ENCODE data around the gene CRMP1.

CRMP1 gene

GRCh38 chr4:5888222-5889001 is 4.5 kb downstream of the CRMP1 start:
- no peak for DNase-seq (ENCODE audit: low spot score)

- no peak for DNase-seq (ENCODE audit: low spot score)
These were observed 5.3 kb downstream of the CRMP1 start for GRCh38 chr4:5887361-5888221.

- DNase-seq (ENCODE audit: low spot score), result no peak
These were observed 5.9 kb downstream of the CRMP1 start for GRCh38 chr4:5887011-5887360.

- DNase-seq (ENCODE audit: low spot score), result no peak
These were observed 7.2 kb downstream of the CRMP1 start for GRCh38 chr4:5885733-5886132.

- no peak for DNase-seq (ENCODE audit: low spot score)
These were observed 8.1 kb downstream of the CRMP1 start for GRCh38 chr4:5884796-5885195.

GRCh38 chr4:5883916-5884315 is 9.0 kb downstream of the CRMP1 start:
- DNase-seq (ENCODE audit: low spot score), result no peak

- no peak for DNase-seq (ENCODE audit: low spot score)
These were observed 9.9 kb downstream of the CRMP1 start for GRCh38 chr4:5882947-5883346.

- no peak for DNase-seq (ENCODE audit: low spot score)
These were observed 11.5 kb downstream of the CRMP1 start for GRCh38 chr4:5881340-5881739.

GRCh38 chr4:5878359-5878758 is 14.5 kb downstream of the CRMP1 start:
- no peak for DNase-seq (ENCODE audit: low spot score)

- DNase-seq (ENCODE audit: low spot score), result no peak
These were observed 15.5 kb downstream of the CRMP1 start for GRCh38 chr4:5877392-5877791.

GRCh38 chr4:5874811-5875449 is 18.0 kb downstream of the CRMP1 start:
- DNase-seq (ENCODE audit: low spot score), result no peak

- no peak for DNase-seq (ENCODE audit: low spot score)
These were observed 22.2 kb downstream of the CRMP1 start for GRCh38 chr4:5870701-5871100.

- no peak for DNase-seq (ENCODE audit: low spot score)
These were observed 22.8 kb downstream of the CRMP1 start for GRCh38 chr4:5869966-5870619.

- no peak for DNase-seq (ENCODE audit: low spot score)
These were observed 25.0 kb downstream of the CRMP1 start for GRCh38 chr4:5867866-5868265.

- DNase-seq (ENCODE audit: low spot score), result no peak
These were observed 25.8 kb downstream of the CRMP1 start for GRCh38 chr4:5866841-5867813.

GRCh38 chr4:5865896-5866599 is 26.8 kb downstream of the CRMP1 start:
- DNase-seq (ENCODE audit: low spot score), result no peak

- DNase-seq (ENCODE audit: low spot score), result no peak
These were observed 29.3 kb downstream of the CRMP1 start for GRCh38 chr4:5863461-5864113.

GRCh38 chr4:5858020-5858769 is 34.7 kb downstream of the CRMP1 start:
- DNase-seq (ENCODE audit: low spot score), result no peak

- no peak for DNase-seq (ENCODE audit: low spot score)
These were observed 35.7 kb downstream of the CRMP1 start for GRCh38 chr4:5857199-5857598.

Data from NAMALWA (cell line).